Endothelial cell of umbilical vein (primary cell): Measurements from ENCODE around the gene NEAT1. TPM values are rescaled to one million over a fixed set of nuclear protein-coding genes. Genes with fewer than 3 reads are reported as not detected.
A peak's percentile ranks its signal among the peaks of the same experiment; 100 is the strongest.

ENCODE experiments used
- BruUV-seq: library from RNA; stranded (reverse); fragments of 400-500 nt; replicated peaks from 2 replicates; lab custom pipeline; 2021; lab: Mats Ljungman, UMichigan
- CTCF ChIA-PET: fragments of 300-600, 350-600 bp; sonication (Branson Sonifier 250); formaldehyde crosslinking; loops from one replicate; lab custom pipeline; 2021; ENCODE audit warnings: antibody characterized with exemption, inconsistent platforms; lab: Charles Lee
- POLR2A ChIA-PET: fragments of 300-600, 350-600 bp; sonication (Branson Sonifier 250); formaldehyde crosslinking; loops from one replicate; lab custom pipeline; 2021; ENCODE audit warnings: antibody characterized with exemption, inconsistent platforms; lab: Charles Lee
- DNase-seq: peaks from one replicate; pipeline ENCODE4 v3.0.0-alpha.2; 2011; ENCODE audit warnings: low read depth, low spot score
- FAIRE-seq: peaks from 2 replicates; lab custom pipeline; 2011; peaks lifted over from hg19 to GRCh38; lab: Jason Lieb, UNC
- H2AFZ ChIP-seq: 2 replicates; pipeline ENCODE4 v1.6.0; 2012; ENCODE audit warnings: low read depth, low read length, control low read depth, inconsistent platforms
- H3K27ac ChIP-seq: 2 replicates; pipeline ENCODE4 v1.5.1; 2011; ENCODE audit warnings: low read depth, mild to moderate bottlenecking, control low read depth, low read length, moderate library complexity; ENCODE audit not compliant: insufficient read depth
- H3K27me3 ChIP-seq, 2 experiments: 2 replicates each; pipeline versions ENCODE4 v1.6.0 to v1.6.1; 2011; ENCODE audit warnings: low read length in 2 of 2, mixed read lengths in 1 of 2; ENCODE audit not compliant: control insufficient read depth in 2 of 2, insufficient read depth in 2 of 2
- H3K36me3 ChIP-seq, 2 experiments: 2 replicates in 1 of 2; 3 replicates in 1 of 2; pipeline ENCODE4 v1.5.1; 2011; ENCODE audit warnings: low read length in 2 of 2, mild to moderate bottlenecking in 1 of 2, moderate library complexity in 1 of 2; ENCODE audit not compliant: control insufficient read depth in 2 of 2, insufficient read depth in 2 of 2; ENCODE audit errors: extremely low read depth in 1 of 2
- H3K4me1 ChIP-seq: 3 replicates; pipeline ENCODE4 v1.5.1; 2011; ENCODE audit warnings: mild to moderate bottlenecking, low read length; ENCODE audit not compliant: control insufficient read depth, insufficient read depth; ENCODE audit errors: extremely low read depth
- H3K4me2 ChIP-seq: 2 replicates; pipeline ENCODE4 v1.6.1; 2011; ENCODE audit warnings: low read length, control low read depth, mixed read lengths; ENCODE audit not compliant: insufficient read depth
- H3K4me3 ChIP-seq, 3 experiments: fragments of 200-600 bp in 1 of 3; sonication (generic), shearing (Covaris generic) in 1 of 3; replicated peaks in 1 of 3; 2 replicates each; pipeline ENCODE4 v1.5.1; 2011 to 2016; ENCODE audit warnings: control low read depth in 3 of 3, low read length in 3 of 3, mild to moderate bottlenecking in 2 of 3, inconsistent platforms in 1 of 3, low read depth in 1 of 3, moderate library complexity in 1 of 3; ENCODE audit not compliant: insufficient read depth in 1 of 3
- H3K79me2 ChIP-seq: 2 replicates; pipeline ENCODE4 v1.6.0; 2012; ENCODE audit warnings: low read length, inconsistent platforms; ENCODE audit not compliant: control insufficient read depth, insufficient read depth
- H3K9ac ChIP-seq: replicated peaks from 2 replicates; pipeline ENCODE3; 2011; ENCODE audit warnings: low read length, control low read depth; ENCODE audit not compliant: insufficient read depth; ENCODE audit errors: extremely low read depth
- H3K9me1 ChIP-seq: replicated peaks from 3 replicates; pipeline ENCODE4 v1.6.0; 2011; ENCODE audit warnings: mild to moderate bottlenecking, low read length; ENCODE audit not compliant: control insufficient read depth, insufficient read depth; ENCODE audit errors: extremely low read depth
- H3K9me3 ChIP-seq: replicated peaks from 2 replicates; pipeline ENCODE4 v1.5.1; 2012; ENCODE audit warnings: low read length, inconsistent platforms; ENCODE audit not compliant: control insufficient read depth, insufficient read depth
- H4K20me1 ChIP-seq: replicated peaks from 2 replicates; pipeline ENCODE3; 2011; ENCODE audit warnings: mild to moderate bottlenecking, low read length; ENCODE audit not compliant: control insufficient read depth, insufficient read depth; ENCODE audit errors: extremely low read depth
- CTCF ChIP-seq, 2 donors: IDR thresholded peaks; 1 replicate in 1 of 2; 2 replicates in 1 of 2; pipeline ENCODE4 v1.5.1; 2011; ENCODE audit warnings: low read length in 2 of 2, mild to moderate bottlenecking in 2 of 2, moderate library complexity in 2 of 2, control low read depth in 1 of 2, inconsistent platforms in 1 of 2, low read depth in 1 of 2; ENCODE audit not compliant: insufficient read depth in 1 of 2; ENCODE audit errors: extremely low read depth in 1 of 2
- EZH2 ChIP-seq: IDR thresholded peaks from 2 replicates; pipeline ENCODE4 v1.6.1; 2012; ENCODE audit warnings: borderline replicate concordance, low read depth, mild to moderate bottlenecking, moderate library complexity, low read length, inconsistent platforms; ENCODE audit not compliant: severe bottlenecking
- FOS ChIP-seq: IDR thresholded peaks from 2 replicates; pipeline ENCODE4 v1.6.1; 2011; ENCODE audit warnings: mild to moderate bottlenecking, low read length, moderate library complexity, borderline replicate concordance; ENCODE audit not compliant: insufficient read depth
- GATA2 ChIP-seq: IDR thresholded peaks from 2 replicates; pipeline ENCODE4 v1.7.0; 2011; ENCODE audit warnings: low read depth, mild to moderate bottlenecking, moderate library complexity, mixed read lengths, low read length; ENCODE audit not compliant: insufficient read length, insufficient read depth
- JUN ChIP-seq: IDR thresholded peaks from 2 replicates; pipeline ENCODE4 v1.6.1; 2011; ENCODE audit warnings: borderline replicate concordance, low read depth; ENCODE audit not compliant: insufficient read length, insufficient read depth
- MAX ChIP-seq: IDR thresholded peaks from 2 replicates; pipeline ENCODE4 v1.6.1; 2011; ENCODE audit not compliant: insufficient read depth, insufficient read length
- MYC ChIP-seq: IDR thresholded peaks from one replicate; pipeline ENCODE4 v1.6.1; 2011; ENCODE audit warnings: mild to moderate bottlenecking, low read depth, low read length
- POLR2A ChIP-seq: IDR thresholded peaks from 2 replicates; pipeline ENCODE4 v1.6.1; 2012; ENCODE audit warnings: low read depth, mild to moderate bottlenecking, control low read depth, low read length
- POLR2AphosphoS5 ChIP-seq: IDR thresholded peaks from 2 replicates; pipeline ENCODE4 v1.6.1; 2012; ENCODE audit warnings: low read depth, mild to moderate bottlenecking, control low read depth, low read length, moderate library complexity; ENCODE audit not compliant: insufficient read depth
- dilution Hi-C: fragments of 300-500 bp; cut with MboI; formaldehyde crosslinking; loops from one replicate; pipeline ENCODE4 v1.15.0; 2019; ENCODE audit warnings: low sequenced_read_pairs; ENCODE audit not compliant: extremely low pct_ligation_motif_present
- intact Hi-C: fragments of 100-400 bp; cut with micrococcal nuclease; formaldehyde crosslinking; loops from one replicate; pipeline ENCODE4 v1.10.0; 2022
- polyA plus RNA-seq, 4 experiments: library from polyadenylated mRNA; depleted of rRNA in 3 of 4; stranded (reverse) in 3 of 4; unstranded in 1 of 4; fragments of >200 nt; gene quantifications; 2 replicates each; pipeline versions ENCODE4 v1.2.1 to v1.2.3, GENCODE V29; 2011 to 2012; ENCODE audit warnings: missing spikeins in 1 of 4
- total RNA-seq: library from RNA; stranded (reverse); gene quantifications from 2 replicates; pipeline ENCODE4 v1.2.3, GENCODE V29; 2021

NEAT1 gene
- total and polyA plus RNA-seq, 2 donors (not counting 3 experiments of a cell fraction or from before 2014, with no cell fraction given), result 34.4 to 957 TPM

- dilution Hi-C loops, result no loop called here
- FAIRE-seq (no peak), DNase-seq (peak; percentile 79)
- H3K79me2 ChIP-seq, result peaks cover 98% of the 10 kb centered on the region
- H3K27ac ChIP-seq, result peak overlapping the region; percentile 45
- TF ChIP-seq MAX (no peak), POLR2AphosphoS5 (peak; percentile 74)
- BruUV-seq, result no TSS peak
- peaks cover 45% of the 10 kb centered on the region for H3K4me1 ChIP-seq
- H3K9ac ChIP-seq, result peak overlapping the region; percentile 98
- H3K4me3 ChIP-seq, result peak overlapping the region in 2 of 3 experiments; percentile 16 to 95
- ChIA-PET POLR2A (interaction anchor here (0.6 to 2.5 kb wide), 10 partner anchors 10 to 78 kb away, joined by 3 to 23 read pairs (median 4); partner anchors contain the start of gene MALAT1), CTCF (interaction anchor here (0.6 to 1.9 kb wide), 5 partner anchors 10 to 81 kb away, joined by 3 to 9 read pairs (median 4); partner anchors contain the start of gene SLC25A45)
- no peaks in the 10 kb centered on the region for H3K27me3 ChIP-seq
- H3K9me3 ChIP-seq, result no peaks in the 10 kb centered on the region
- no peaks in the 10 kb centered on the region for H3K9me1 ChIP-seq
- intact Hi-C loops, result loop anchor here (1.0 to 2.0 kb wide), 3 partner anchors 14 to 80 kb away; no protein-coding TSS in a partner anchor
- peaks cover 14 to 18% of the 10 kb centered on the region in 2 experiments for H3K36me3 ChIP-seq
- peak overlapping the region; percentile 91 for H3K4me2 ChIP-seq
- H4K20me1 ChIP-seq, result peaks cover 13% of the 10 kb centered on the region
- no peak overlapping the region for H2AFZ ChIP-seq
Observed at GRCh38 chr11:65429724-65430405, 7.3 kb downstream of the NEAT1 start.

- FAIRE-seq, result no peak
- H4K20me1 ChIP-seq, result peaks cover 16% of the 10 kb centered on the region
Observed at GRCh38 chr11:65430406-65431217, 8.0 kb downstream of the NEAT1 start.

More at GRCh38 chr11:65430406-65431217, 8.0 kb downstream of the NEAT1 start:
- CTCF ChIA-PET, result interaction anchor here (1.1 to 1.9 kb wide), 4 partner anchors 11 to 48 kb away, joined by 3 to 9 read pairs (median 6); partner anchors contain the start of gene SLC25A45
- DNase-seq, result peak; percentile 60
- TF ChIP-seq EZH2 (no peak), POLR2AphosphoS5 (no peak), CTCF (IDR thresholded peaks at IDR 0.05; ENCODE audit: extremely low read depth in 1 of 2, insufficient read depth in 1 of 2, low read depth in 1 of 2, low read length in 2 of 2) (no peak), JUN (no peak), GATA2 (no peak), MAX (no peak), FOS (no peak), POLR2A (no peak), MYC (no peak)
- no TSS peak for BruUV-seq
- H3K9ac ChIP-seq, result peak overlapping the region; percentile 98
- H3K27ac ChIP-seq, result peak overlapping the region; percentile 45
- peaks cover 46% of the 10 kb centered on the region for H3K4me1 ChIP-seq
- no peaks in the 10 kb centered on the region for H3K9me3 ChIP-seq
- peaks cover 20 to 22% of the 10 kb centered on the region in 2 experiments for H3K36me3 ChIP-seq
- no peaks in the 10 kb centered on the region for H3K27me3 ChIP-seq
- H3K4me3 ChIP-seq, result peak overlapping the region in 2 of 3 experiments; percentile 16 to 95
- POLR2A ChIA-PET, result interaction anchor here (0.7 to 2.5 kb wide), 9 partner anchors 11 to 78 kb away, joined by 3 to 23 read pairs (median 4); partner anchors contain the start of gene MALAT1
- no peaks in the 10 kb centered on the region for H3K9me1 ChIP-seq
- peak overlapping the region; percentile 91 for H3K4me2 ChIP-seq
- dilution Hi-C loops (no loop called here), intact Hi-C loops (loop anchor here (1.0 kb wide), 2 partner anchors 14 to 80 kb away; no protein-coding TSS in a partner anchor)
- no peak overlapping the region for H2AFZ ChIP-seq
- peaks cover 98% of the 10 kb centered on the region for H3K79me2 ChIP-seq
